Chondrocyte (in vitro differentiated cells): Measurements from ENCODE around the gene FZR1. TPM values are rescaled to one million over a fixed set of nuclear protein-coding genes. Genes with fewer than 3 reads are reported as not detected.

Experiments
- DNase-seq: peaks from one replicate; pipeline ENCODE4 v3.0.0; 2021; ENCODE audit warnings: mixed read lengths, low spot score
- H3K27ac Mint-ChIP-seq: one replicate; pipeline ENCODE4 v1.8.0; 2021; ENCODE audit warnings: mild to moderate bottlenecking, moderate library complexity, mixed read lengths; ENCODE audit not compliant: unreplicated experiment
- H3K27me3 Mint-ChIP-seq: 2 replicates; pipeline ENCODE4 v1.8.0; 2021; ENCODE audit warnings: low read depth, mixed read lengths
- H3K36me3 Mint-ChIP-seq: 2 replicates; pipeline ENCODE4 v1.8.0; 2021; ENCODE audit warnings: low read depth, mixed read lengths
- H3K4me1 Mint-ChIP-seq: 2 replicates; pipeline ENCODE4 v1.8.0; 2021; ENCODE audit warnings: low read depth, mild to moderate bottlenecking, mixed read lengths
- H3K4me3 Mint-ChIP-seq: one replicate; pipeline ENCODE4 v1.8.0; 2021; ENCODE audit warnings: mild to moderate bottlenecking, moderate library complexity, mixed read lengths; ENCODE audit not compliant: unreplicated experiment
- H3K9me3 Mint-ChIP-seq: 2 replicates; pipeline ENCODE4 v1.8.0; 2021; ENCODE audit warnings: low read depth, mixed read lengths
- total RNA-seq: library from RNA; stranded (reverse); gene quantifications from 3 replicates; pipeline ENCODE4 v1.2.1, GENCODE V29; 2021
- TF ChIP-seq, protein P1 (sequence below): fragments of 200-600 bp; sonication (generic); IDR thresholded peaks from 2 replicates; pipeline ENCODE4 v1.5.0; 2021; ENCODE audit warnings: antibody characterized with exemption, mild to moderate bottlenecking, moderate library complexity

The FZR1 gene
- total RNA-seq, 1 donor from 2014 or later: 35.0 TPM

DNA sequence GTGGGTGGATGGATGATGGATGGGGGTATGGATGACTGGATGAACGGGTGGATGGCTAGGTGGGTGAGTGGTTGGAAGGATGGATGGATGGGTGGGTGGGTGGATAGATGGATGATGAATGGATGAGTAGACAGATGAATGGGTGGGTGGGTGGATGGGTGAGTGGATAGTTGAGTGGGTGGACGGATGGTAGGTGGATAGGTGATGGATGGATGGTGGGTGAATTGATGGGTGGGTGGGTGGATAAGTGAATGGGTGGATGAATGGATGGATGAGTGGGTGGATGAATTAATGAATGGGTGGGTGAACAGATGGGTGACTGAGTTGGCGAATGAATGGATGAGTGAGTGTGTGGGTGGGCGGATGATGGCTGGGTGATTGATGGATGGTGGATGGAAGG is 30.7 kb upstream of the FZR1 start:
- Mint-ChIP-seq H3K27me3 (peaks cover 1% of the 10 kb centered on the region), H3K4me3 (no peak overlapping the region), H3K4me1 (peaks cover 4% of the 10 kb centered on the region), H3K9me3 (no peaks in the 10 kb centered on the region), H3K36me3 (no peaks in the 10 kb centered on the region), H3K27ac (no peak overlapping the region)
- TF ChIP-seq, protein P1, sequence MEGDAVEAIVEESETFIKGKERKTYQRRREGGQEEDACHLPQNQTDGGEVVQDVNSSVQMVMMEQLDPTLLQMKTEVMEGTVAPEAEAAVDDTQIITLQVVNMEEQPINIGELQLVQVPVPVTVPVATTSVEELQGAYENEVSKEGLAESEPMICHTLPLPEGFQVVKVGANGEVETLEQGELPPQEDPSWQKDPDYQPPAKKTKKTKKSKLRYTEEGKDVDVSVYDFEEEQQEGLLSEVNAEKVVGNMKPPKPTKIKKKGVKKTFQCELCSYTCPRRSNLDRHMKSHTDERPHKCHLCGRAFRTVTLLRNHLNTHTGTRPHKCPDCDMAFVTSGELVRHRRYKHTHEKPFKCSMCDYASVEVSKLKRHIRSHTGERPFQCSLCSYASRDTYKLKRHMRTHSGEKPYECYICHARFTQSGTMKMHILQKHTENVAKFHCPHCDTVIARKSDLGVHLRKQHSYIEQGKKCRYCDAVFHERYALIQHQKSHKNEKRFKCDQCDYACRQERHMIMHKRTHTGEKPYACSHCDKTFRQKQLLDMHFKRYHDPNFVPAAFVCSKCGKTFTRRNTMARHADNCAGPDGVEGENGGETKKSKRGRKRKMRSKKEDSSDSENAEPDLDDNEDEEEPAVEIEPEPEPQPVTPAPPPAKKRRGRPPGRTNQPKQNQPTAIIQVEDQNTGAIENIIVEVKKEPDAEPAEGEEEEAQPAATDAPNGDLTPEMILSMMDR: no peak
- DNase-seq: no peak

DNA sequence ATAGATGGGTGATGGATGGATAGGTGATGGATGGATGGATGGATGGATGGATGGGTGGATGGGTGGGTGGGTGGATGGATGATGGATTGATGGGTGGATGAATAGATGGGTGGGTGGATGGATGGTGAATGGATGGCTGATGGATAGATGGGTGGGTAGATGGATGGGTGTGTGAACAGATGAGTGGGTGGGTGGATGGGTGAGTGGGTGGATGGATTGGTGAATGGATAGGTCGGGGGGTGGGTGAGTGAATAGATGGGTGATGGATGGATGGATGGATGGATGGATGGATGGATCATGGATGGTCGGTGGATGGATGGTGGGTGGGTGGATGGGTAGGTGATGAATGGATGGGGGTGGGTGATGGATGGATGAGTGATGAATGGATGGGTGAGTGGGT is 29.3 kb upstream of the FZR1 start:
- no peak for DNase-seq
- Mint-ChIP-seq H3K27me3 (peaks cover 3% of the 10 kb centered on the region), H3K9me3 (no peaks in the 10 kb centered on the region), H3K36me3 (no peaks in the 10 kb centered on the region), H3K4me3 (no peak overlapping the region), H3K4me1 (no peaks in the 10 kb centered on the region), H3K27ac (no peak overlapping the region)
- TF ChIP-seq, protein P1: no peak

DNA sequence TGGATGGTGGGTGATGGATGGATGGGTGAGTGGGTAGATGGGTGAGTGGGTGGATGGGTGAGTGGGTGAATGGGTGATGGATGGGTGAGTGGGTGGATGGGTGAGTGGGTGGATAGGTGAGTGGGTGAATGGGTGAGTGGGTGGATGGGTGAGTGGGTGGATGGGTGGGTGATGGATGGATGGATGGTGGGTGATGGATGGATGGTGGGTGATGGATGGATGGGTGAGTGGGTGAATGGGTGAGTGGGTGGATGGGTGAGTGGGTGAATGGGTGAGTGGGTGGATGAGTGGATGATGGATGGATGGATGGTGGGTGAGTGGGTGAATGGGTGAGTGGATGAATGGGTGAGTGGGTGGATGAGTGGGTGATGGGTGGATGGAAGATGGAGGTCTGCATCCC is 28.6 kb upstream of the FZR1 start:
- Mint-ChIP-seq H3K36me3 (no peaks in the 10 kb centered on the region), H3K27me3 (peaks cover 8% of the 10 kb centered on the region), H3K4me1 (no peaks in the 10 kb centered on the region), H3K27ac (no peak overlapping the region), H3K4me3 (no peak overlapping the region), H3K9me3 (no peaks in the 10 kb centered on the region)
- TF ChIP-seq, protein P1: no peak
- DNase-seq: no peak

DNA sequence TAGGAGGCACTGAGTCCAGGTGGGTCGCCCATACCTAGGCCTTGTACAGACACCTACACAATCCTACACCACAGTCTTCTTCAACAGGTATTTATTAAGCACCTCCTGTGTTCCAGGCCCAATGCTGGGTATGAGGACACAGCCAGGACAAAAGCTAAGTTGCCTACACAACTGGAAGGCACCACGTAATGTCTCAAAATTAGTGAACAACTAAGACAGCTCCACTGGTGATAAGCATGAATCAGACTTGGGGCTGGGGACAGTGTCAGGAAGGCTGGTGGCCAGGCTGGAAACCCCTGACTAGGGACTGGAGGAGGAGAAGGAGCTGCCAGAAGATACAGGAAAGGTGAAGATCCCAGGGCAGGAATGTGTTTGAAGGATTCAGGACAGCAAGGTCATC is 28.2 kb upstream of the FZR1 start:
- no peak overlapping the region for H3K27ac Mint-ChIP-seq
- no peaks in the 10 kb centered on the region for H3K4me1 Mint-ChIP-seq
- no peaks in the 10 kb centered on the region for H3K9me3 Mint-ChIP-seq
- peaks cover 8% of the 10 kb centered on the region for H3K27me3 Mint-ChIP-seq
- H3K36me3 Mint-ChIP-seq: no peaks in the 10 kb centered on the region
- no peak for DNase-seq
- TF ChIP-seq, protein P1: no peak
- no peak overlapping the region for H3K4me3 Mint-ChIP-seq

DNA sequence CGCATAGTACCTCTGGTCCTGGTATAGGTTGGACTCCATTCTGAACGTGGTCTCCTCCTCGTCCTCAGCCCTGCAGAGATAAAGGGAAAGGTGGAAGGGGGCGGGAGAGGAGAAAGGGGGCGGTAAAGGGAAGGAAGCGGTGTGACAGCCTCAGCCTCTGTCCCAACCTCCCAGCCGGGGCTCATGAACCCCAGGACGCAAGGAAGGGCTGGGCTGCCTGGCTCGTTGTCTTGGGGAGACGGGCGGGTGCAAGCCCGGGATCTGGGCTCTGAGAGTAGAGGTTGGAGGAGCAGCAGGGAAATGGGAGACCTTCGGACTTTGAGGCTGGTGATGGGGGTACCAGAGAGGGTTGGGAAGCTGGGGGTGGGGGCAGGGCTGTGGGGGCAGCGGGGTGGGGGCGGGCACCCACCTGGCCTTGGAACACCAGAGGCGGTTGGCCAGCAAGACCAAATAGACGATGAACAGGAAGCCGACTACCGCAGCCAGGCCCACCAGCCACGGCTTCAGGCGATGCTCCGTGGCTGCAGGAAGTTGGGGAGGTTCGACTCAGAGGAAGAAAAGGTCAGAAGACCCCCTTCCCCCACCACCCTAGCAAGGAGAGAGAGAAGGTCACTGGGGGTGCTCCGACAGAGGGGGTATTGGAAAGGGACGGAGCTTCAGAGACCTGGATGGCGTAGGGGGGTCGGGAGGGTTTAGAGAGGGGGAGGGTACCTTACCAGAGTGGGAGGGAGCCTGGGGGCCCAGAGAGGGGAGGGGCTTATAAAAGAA is 27.5 kb upstream of the FZR1 start:
- TF ChIP-seq, protein P1: no peak
- Mint-ChIP-seq H3K4me3 (no peak overlapping the region), H3K36me3 (no peaks in the 10 kb centered on the region), H3K9me3 (no peaks in the 10 kb centered on the region), H3K27me3 (peaks cover 9% of the 10 kb centered on the region), H3K4me1 (no peaks in the 10 kb centered on the region), H3K27ac (no peak overlapping the region)
- no peak for DNase-seq
